ENCODE measurements around the gene HFE.
"Not testable (repeated sequence)": the region's sequence is repeated elsewhere in the genome, so short reads cannot be mapped to it uniquely, and the experiment has no call there.

The HFE gene

GRCh38 chr6:26115226-26115625, 28.0 kb downstream of the HFE start:
- Histone ChIP-seq H3K9ac (ENCODE audit: low read depth, low read length) (no peak overlapping the region), H3K27ac (ENCODE audit: low read depth, low read length) (no peak overlapping the region), H3K27me3 (ENCODE audit: control insufficient read depth, insufficient read depth, low read length) (no peaks in the 10 kb centered on the region), H3K4me3 (ENCODE audit: low read depth, low read length) (no peak overlapping the region), H3K4me1 (ENCODE audit: control insufficient read depth, insufficient read depth, low read length) (no peaks in the 10 kb centered on the region), H3K36me3 (ENCODE audit: control insufficient read depth, insufficient read depth, low read length) (no peaks in the 10 kb centered on the region), H3K9me3 (ENCODE audit: control insufficient read depth, insufficient read depth, low read length) (no peaks in the 10 kb centered on the region)

GRCh38 chr6:26116267-26116666, 29.0 kb downstream of the HFE start:
- H3K9me3 ChIP-seq (ENCODE audit: control insufficient read depth, insufficient read depth, low read length): no peaks in the 10 kb centered on the region
- no peaks in the 10 kb centered on the region for H3K27me3 ChIP-seq (ENCODE audit: control insufficient read depth, insufficient read depth, low read length)
- no peaks in the 10 kb centered on the region for H3K36me3 ChIP-seq (ENCODE audit: control insufficient read depth, insufficient read depth, low read length)
- no peak overlapping the region for H3K9ac ChIP-seq (ENCODE audit: low read depth, low read length)
- H3K4me1 ChIP-seq (ENCODE audit: control insufficient read depth, insufficient read depth, low read length): peaks cover 5% of the 10 kb centered on the region
- no peak overlapping the region for H3K27ac ChIP-seq (ENCODE audit: low read depth, low read length)
- no peak overlapping the region for H3K4me3 ChIP-seq (ENCODE audit: low read depth, low read length)

GRCh38 chr6:26118999-26119398, 31.8 kb downstream of the HFE start:
- H3K9ac ChIP-seq (ENCODE audit: low read depth, low read length): no peak overlapping the region
- H3K27me3 ChIP-seq (ENCODE audit: control insufficient read depth, insufficient read depth, low read length): no peaks in the 10 kb centered on the region
- H3K4me1 ChIP-seq (ENCODE audit: control insufficient read depth, insufficient read depth, low read length): peaks cover 16% of the 10 kb centered on the region
- no peak overlapping the region for H3K27ac ChIP-seq (ENCODE audit: low read depth, low read length)
- no peaks in the 10 kb centered on the region for H3K9me3 ChIP-seq (ENCODE audit: control insufficient read depth, insufficient read depth, low read length)
- no peak overlapping the region for H3K4me3 ChIP-seq (ENCODE audit: low read depth, low read length)
- no peaks in the 10 kb centered on the region for H3K36me3 ChIP-seq (ENCODE audit: control insufficient read depth, insufficient read depth, low read length)

- not testable (repeated sequence) for H3K27ac ChIP-seq (ENCODE audit: low read depth, low read length); H3K36me3 ChIP-seq (ENCODE audit: control insufficient read depth, insufficient read depth, low read length); H3K27me3 ChIP-seq (ENCODE audit: control insufficient read depth, insufficient read depth, low read length); H3K9ac ChIP-seq (ENCODE audit: low read depth, low read length); H3K4me3 ChIP-seq (ENCODE audit: low read depth, low read length); H3K9me3 ChIP-seq (ENCODE audit: control insufficient read depth, insufficient read depth, low read length)
- peaks cover 16% of the 10 kb centered on the region for H3K4me1 ChIP-seq (ENCODE audit: control insufficient read depth, insufficient read depth, low read length)
Measured at GRCh38 chr6:26120115-26120514, 32.9 kb downstream of the HFE start.

- no peaks in the 10 kb centered on the region; the same call in 1 of the 2 replicates for H3K36me3 ChIP-seq (ENCODE audit: control insufficient read depth, insufficient read depth, low read length)
- peaks cover 16% of the 10 kb centered on the region for H3K4me1 ChIP-seq (ENCODE audit: control insufficient read depth, insufficient read depth, low read length)
- no peaks in the 10 kb centered on the region for H3K27me3 ChIP-seq (ENCODE audit: control insufficient read depth, insufficient read depth, low read length)
- no peak overlapping the region for H3K4me3 ChIP-seq (ENCODE audit: low read depth, low read length)
- no peaks in the 10 kb centered on the region for H3K9me3 ChIP-seq (ENCODE audit: control insufficient read depth, insufficient read depth, low read length)
- no peak overlapping the region; the same call in 1 of the 2 replicates for H3K9ac ChIP-seq (ENCODE audit: low read depth, low read length)
- peak overlapping the region; percentile 69 for H3K27ac ChIP-seq (ENCODE audit: low read depth, low read length)
Measured at GRCh38 chr6:26120807-26121140, 33.5 kb downstream of the HFE start.

- no peaks in the 10 kb centered on the region for H3K9me3 ChIP-seq (ENCODE audit: control insufficient read depth, insufficient read depth, low read length)
- no peaks in the 10 kb centered on the region for H3K27me3 ChIP-seq (ENCODE audit: control insufficient read depth, insufficient read depth, low read length)
- H3K4me1 ChIP-seq (ENCODE audit: control insufficient read depth, insufficient read depth, low read length): peaks cover 16% of the 10 kb centered on the region
- H3K36me3 ChIP-seq (ENCODE audit: control insufficient read depth, insufficient read depth, low read length): no peaks in the 10 kb centered on the region; the same call in 1 of the 2 replicates
- H3K9ac ChIP-seq (ENCODE audit: low read depth, low read length): no peak overlapping the region; the same call in 1 of the 2 replicates
- H3K4me3 ChIP-seq (ENCODE audit: low read depth, low read length): no peak overlapping the region
- peak overlapping the region; percentile 69 for H3K27ac ChIP-seq (ENCODE audit: low read depth, low read length)
Measured at GRCh38 chr6:26121141-26122004, 34.1 kb downstream of the HFE start.

- Histone ChIP-seq H3K27me3 (ENCODE audit: control insufficient read depth, insufficient read depth, low read length) (no peaks in the 10 kb centered on the region), H3K4me1 (ENCODE audit: control insufficient read depth, insufficient read depth, low read length) (peaks cover 16% of the 10 kb centered on the region), H3K27ac (ENCODE audit: low read depth, low read length) (peak overlapping the region; percentile 99), H3K4me3 (ENCODE audit: low read depth, low read length) (peak overlapping the region; percentile 76; the same call in 1 of the 2 replicates), H3K9me3 (ENCODE audit: control insufficient read depth, insufficient read depth, low read length) (no peaks in the 10 kb centered on the region), H3K36me3 (ENCODE audit: control insufficient read depth, insufficient read depth, low read length) (no peaks in the 10 kb centered on the region; the same call in 1 of the 2 replicates), H3K9ac (ENCODE audit: low read depth, low read length) (peak overlapping the region; percentile 95)
Measured at GRCh38 chr6:26122005-26122388, 34.8 kb downstream of the HFE start.

- H3K4me3 ChIP-seq (ENCODE audit: low read depth, low read length): peak overlapping the region; percentile 76
- peak overlapping the region; percentile 99 for H3K27ac ChIP-seq (ENCODE audit: low read depth, low read length)
- H3K36me3 ChIP-seq (ENCODE audit: control insufficient read depth, insufficient read depth, low read length): no peaks in the 10 kb centered on the region; the same call in 1 of the 2 replicates
- H3K27me3 ChIP-seq (ENCODE audit: control insufficient read depth, insufficient read depth, low read length): no peaks in the 10 kb centered on the region
- no peaks in the 10 kb centered on the region for H3K9me3 ChIP-seq (ENCODE audit: control insufficient read depth, insufficient read depth, low read length)
- H3K9ac ChIP-seq (ENCODE audit: low read depth, low read length): peak overlapping the region; percentile 95
- peaks cover 16% of the 10 kb centered on the region for H3K4me1 ChIP-seq (ENCODE audit: control insufficient read depth, insufficient read depth, low read length)
Measured at GRCh38 chr6:26122402-26122792, 35.2 kb downstream of the HFE start.

- peaks cover 1% of the 10 kb centered on the region; the same call in 1 of the 2 replicates for H3K36me3 ChIP-seq (ENCODE audit: control insufficient read depth, insufficient read depth, low read length)
- peak overlapping the region; percentile 99 for H3K27ac ChIP-seq (ENCODE audit: low read depth, low read length)
- H3K4me3 ChIP-seq (ENCODE audit: low read depth, low read length): peak overlapping the region; percentile 76
- H3K9ac ChIP-seq (ENCODE audit: low read depth, low read length): peak overlapping the region; percentile 95
- peaks cover 16% of the 10 kb centered on the region for H3K4me1 ChIP-seq (ENCODE audit: control insufficient read depth, insufficient read depth, low read length)
- H3K9me3 ChIP-seq (ENCODE audit: control insufficient read depth, insufficient read depth, low read length): no peaks in the 10 kb centered on the region
- no peaks in the 10 kb centered on the region for H3K27me3 ChIP-seq (ENCODE audit: control insufficient read depth, insufficient read depth, low read length)
Measured at GRCh38 chr6:26122793-26123674, 35.8 kb downstream of the HFE start.

GRCh38 chr6:26123675-26123946, 36.4 kb downstream of the HFE start:
- H3K27me3 ChIP-seq (ENCODE audit: control insufficient read depth, insufficient read depth, low read length): no peaks in the 10 kb centered on the region
- H3K4me3 ChIP-seq (ENCODE audit: low read depth, low read length): peak overlapping the region; percentile 76
- peak overlapping the region; percentile 99 for H3K27ac ChIP-seq (ENCODE audit: low read depth, low read length)
- peaks cover 16% of the 10 kb centered on the region for H3K4me1 ChIP-seq (ENCODE audit: control insufficient read depth, insufficient read depth, low read length)
- no peaks in the 10 kb centered on the region for H3K9me3 ChIP-seq (ENCODE audit: control insufficient read depth, insufficient read depth, low read length)
- peaks cover 7% of the 10 kb centered on the region; the same call in 1 of the 2 replicates for H3K36me3 ChIP-seq (ENCODE audit: control insufficient read depth, insufficient read depth, low read length)
- H3K9ac ChIP-seq (ENCODE audit: low read depth, low read length): peak overlapping the region; percentile 95
